DND-41 (cell line): ENCODE data around the gene VASH2.
"Not testable (repeated sequence)": the region's sequence is repeated elsewhere in the genome, so short reads cannot be mapped to it uniquely, and the experiment has no call there.

Experiments used
- ATAC-seq: fragments of 200-7000 bp; cut with Tn5 transposase; 3 replicates; pipeline ENCODE4 v1.9.1; 2021; ENCODE audit warnings: low read depth; ENCODE audit not compliant: insufficient read depth
- DNase-seq: peaks from one replicate; pipeline ENCODE4 v3.0.0-alpha.2; 2020
- H2AFZ ChIP-seq: 2 replicates; pipeline ENCODE4 v1.6.0; 2012; ENCODE audit warnings: low read depth, low read length
- H3K27ac ChIP-seq: 2 replicates; pipeline ENCODE4 v1.5.1; 2012; ENCODE audit warnings: low read length, inconsistent platforms
- H3K27me3 ChIP-seq: fragments of 200-600 bp; sonication (generic); 2 replicates; pipeline ENCODE4 v1.6.0; 2012; ENCODE audit warnings: low read length, mild to moderate bottlenecking, inconsistent platforms; ENCODE audit not compliant: insufficient read depth, poor library complexity
- H3K36me3 ChIP-seq: 2 replicates; pipeline ENCODE4 v1.5.1; 2012; ENCODE audit warnings: low read length, inconsistent platforms; ENCODE audit not compliant: insufficient read depth
- H3K4me1 ChIP-seq: 2 replicates; pipeline ENCODE4 v1.5.1; 2012; ENCODE audit warnings: mild to moderate bottlenecking, low read length; ENCODE audit not compliant: insufficient read depth
- H3K4me2 ChIP-seq: 2 replicates; pipeline ENCODE4 v1.6.0; 2012; ENCODE audit warnings: mild to moderate bottlenecking, moderate library complexity, low read length, inconsistent platforms; ENCODE audit not compliant: insufficient read depth
- H3K4me3 ChIP-seq, 2 experiments: fragments of 200-600 bp in 1 of 2; shearing (Covaris generic) in 1 of 2; 2 replicates each; pipeline ENCODE4 v1.5.1; 2012 to 2016; ENCODE audit warnings: inconsistent platforms in 2 of 2, low read length in 2 of 2, mild to moderate bottlenecking in 2 of 2, low read depth in 1 of 2, moderate library complexity in 1 of 2
- H3K79me2 ChIP-seq: 2 replicates; pipeline ENCODE4 v1.6.0; 2012; ENCODE audit warnings: low read length, inconsistent platforms; ENCODE audit not compliant: insufficient read depth
- H3K9ac ChIP-seq: 2 replicates; pipeline ENCODE4 v1.6.0; 2012; ENCODE audit warnings: low read depth, mild to moderate bottlenecking, inconsistent platforms, low read length, moderate library complexity
- H3K9me3 ChIP-seq: 2 replicates; pipeline ENCODE4 v1.5.1; 2012; ENCODE audit warnings: low read length, moderate library complexity, mild to moderate bottlenecking, inconsistent platforms; ENCODE audit not compliant: insufficient read depth, severe bottlenecking
- H4K20me1 ChIP-seq: 2 replicates; pipeline ENCODE4 v1.6.0; 2012; ENCODE audit warnings: low read length; ENCODE audit not compliant: insufficient read depth
- CTCF ChIP-seq: IDR thresholded peaks from 2 replicates; pipeline ENCODE4 v1.5.1; 2012; ENCODE audit warnings: borderline replicate concordance, low read length, moderate library complexity, mild to moderate bottlenecking; ENCODE audit not compliant: poor library complexity, severe bottlenecking; ENCODE audit errors: extremely low read depth
- EZH2 ChIP-seq: IDR thresholded peaks from 3 replicates; pipeline ENCODE4 v1.6.1; 2012; ENCODE audit warnings: borderline replicate concordance, low read depth, mild to moderate bottlenecking, moderate library complexity, low read length, inconsistent platforms; ENCODE audit not compliant: severe bottlenecking

The VASH2 gene

GRCh38 chr1:213020016-213020415, 69.7 kb downstream of the VASH2 start:
- Histone ChIP-seq H2AFZ (no peak overlapping the region), H4K20me1 (no peaks in the 10 kb centered on the region), H3K4me3 (no peak overlapping the region), H3K36me3 (no peaks in the 10 kb centered on the region), H3K9me3 (no peaks in the 10 kb centered on the region), H3K4me2 (no peak overlapping the region), H3K27ac (no peak overlapping the region), H3K79me2 (peaks cover 3% of the 10 kb centered on the region), H3K4me1 (peaks cover 8% of the 10 kb centered on the region), H3K9ac (no peak overlapping the region), H3K27me3 (peaks cover 3% of the 10 kb centered on the region)
- no peak for DNase-seq
- TF ChIP-seq EZH2 (no peak), CTCF (no peak)
- ATAC-seq = no peak

GRCh38 chr1:213027024-213027423, 76.7 kb downstream of the VASH2 start:
- H3K9me3 ChIP-seq, H3K27me3 ChIP-seq, H3K4me3 ChIP-seq, H3K4me1 ChIP-seq, H3K36me3 ChIP-seq, ATAC-seq, DNase-seq, H4K20me1 ChIP-seq, H3K4me2 ChIP-seq, H2AFZ ChIP-seq, H3K79me2 ChIP-seq, H3K9ac ChIP-seq, H3K27ac ChIP-seq: not testable (repeated sequence)

GRCh38 chr1:213032651-213033050, 82.3 kb downstream of the VASH2 start:
- Histone ChIP-seq H4K20me1 (no peaks in the 10 kb centered on the region), H3K36me3 (no peaks in the 10 kb centered on the region), H3K79me2 (no peaks in the 10 kb centered on the region), H3K4me2 (no peak overlapping the region), H3K27ac (no peak overlapping the region), H3K27me3 (peaks cover 3% of the 10 kb centered on the region), H3K9me3 (no peaks in the 10 kb centered on the region), H3K9ac (no peak overlapping the region), H2AFZ (no peak overlapping the region), H3K4me1 (no peaks in the 10 kb centered on the region), H3K4me3 (no peak overlapping the region)
- ATAC-seq = no peak
- no peak for DNase-seq
- no peak for TF ChIP-seq CTCF
- TF ChIP-seq EZH2 = no peak

GRCh38 chr1:213034713-213035112, 84.4 kb downstream of the VASH2 start:
- no peaks in the 10 kb centered on the region for H3K79me2 ChIP-seq
- no peak overlapping the region for H3K4me2 ChIP-seq
- DNase-seq (no peak), ATAC-seq (no peak)
- TF ChIP-seq EZH2 (no peak), CTCF (no peak)
- H4K20me1 ChIP-seq = no peaks in the 10 kb centered on the region
- H3K27me3 ChIP-seq = no peaks in the 10 kb centered on the region
- H2AFZ ChIP-seq = no peak overlapping the region
- no peaks in the 10 kb centered on the region for H3K9me3 ChIP-seq
- H3K9ac ChIP-seq = no peak overlapping the region
- H3K27ac ChIP-seq = no peak overlapping the region
- H3K4me1 ChIP-seq = no peaks in the 10 kb centered on the region
- H3K36me3 ChIP-seq = no peaks in the 10 kb centered on the region
- H3K4me3 ChIP-seq = no peak overlapping the region
